ENCODE results near the gene SENP5.

DNA sequence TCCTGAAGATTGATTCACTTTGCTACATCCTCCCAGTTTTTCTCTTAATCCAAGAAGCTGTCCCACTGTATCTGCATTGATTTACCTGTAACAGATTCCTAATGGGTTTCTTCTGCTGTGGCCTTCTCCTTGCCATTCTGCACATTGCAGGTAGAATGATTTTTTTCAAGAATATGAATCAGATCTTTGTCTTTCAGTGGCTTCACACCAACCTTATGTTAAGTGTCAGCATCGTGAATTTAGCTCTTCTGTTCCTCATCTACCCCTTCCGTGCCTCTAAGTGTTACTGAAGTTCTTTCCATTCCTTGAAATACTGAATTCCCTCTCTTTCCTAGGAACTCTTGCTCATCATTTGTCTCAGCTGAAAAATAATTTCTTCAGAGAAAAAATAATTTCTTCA is 7.5 kb downstream of the SENP5 start:
- TF ChIP-seq, protein P1, sequence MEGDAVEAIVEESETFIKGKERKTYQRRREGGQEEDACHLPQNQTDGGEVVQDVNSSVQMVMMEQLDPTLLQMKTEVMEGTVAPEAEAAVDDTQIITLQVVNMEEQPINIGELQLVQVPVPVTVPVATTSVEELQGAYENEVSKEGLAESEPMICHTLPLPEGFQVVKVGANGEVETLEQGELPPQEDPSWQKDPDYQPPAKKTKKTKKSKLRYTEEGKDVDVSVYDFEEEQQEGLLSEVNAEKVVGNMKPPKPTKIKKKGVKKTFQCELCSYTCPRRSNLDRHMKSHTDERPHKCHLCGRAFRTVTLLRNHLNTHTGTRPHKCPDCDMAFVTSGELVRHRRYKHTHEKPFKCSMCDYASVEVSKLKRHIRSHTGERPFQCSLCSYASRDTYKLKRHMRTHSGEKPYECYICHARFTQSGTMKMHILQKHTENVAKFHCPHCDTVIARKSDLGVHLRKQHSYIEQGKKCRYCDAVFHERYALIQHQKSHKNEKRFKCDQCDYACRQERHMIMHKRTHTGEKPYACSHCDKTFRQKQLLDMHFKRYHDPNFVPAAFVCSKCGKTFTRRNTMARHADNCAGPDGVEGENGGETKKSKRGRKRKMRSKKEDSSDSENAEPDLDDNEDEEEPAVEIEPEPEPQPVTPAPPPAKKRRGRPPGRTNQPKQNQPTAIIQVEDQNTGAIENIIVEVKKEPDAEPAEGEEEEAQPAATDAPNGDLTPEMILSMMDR (IDR thresholded peaks at IDR 0.05): no peak
- no peak for TF ChIP-seq ZFX (IDR thresholded peaks at IDR 0.05; ENCODE audit: borderline replicate concordance)
